Adrenal gland (tissue), 5 donors: ENCODE data around the gene ST6GALNAC3.

Experiments
- POLR2A ChIP-seq, 2 donors: fragments of 450-650 bp; IDR thresholded peaks; one replicate each; pipeline ENCODE4 v1.6.1; 2017; ENCODE audit warnings: antibody characterized with exemption in 2 of 2, mild to moderate bottlenecking in 2 of 2, moderate library complexity in 1 of 2
- TF ChIP-seq, protein P1 (sequence below), 6 experiments: fragments of 450-650 bp in 4 of 6; fragments of 200-600 bp in 2 of 6; sonication (generic) in 1 of 6; IDR thresholded peaks; 1 replicate in 5 of 6; 2 replicates in 1 of 6; pipeline versions ENCODE4 v1.5.1 to v1.8.0; 2016 to 2021; ENCODE audit warnings: antibody characterized with exemption in 6 of 6, mild to moderate bottlenecking in 2 of 6, moderate library complexity in 1 of 6
- donor health status: DM: no; HTN: no; CAD: no.

DNA sequence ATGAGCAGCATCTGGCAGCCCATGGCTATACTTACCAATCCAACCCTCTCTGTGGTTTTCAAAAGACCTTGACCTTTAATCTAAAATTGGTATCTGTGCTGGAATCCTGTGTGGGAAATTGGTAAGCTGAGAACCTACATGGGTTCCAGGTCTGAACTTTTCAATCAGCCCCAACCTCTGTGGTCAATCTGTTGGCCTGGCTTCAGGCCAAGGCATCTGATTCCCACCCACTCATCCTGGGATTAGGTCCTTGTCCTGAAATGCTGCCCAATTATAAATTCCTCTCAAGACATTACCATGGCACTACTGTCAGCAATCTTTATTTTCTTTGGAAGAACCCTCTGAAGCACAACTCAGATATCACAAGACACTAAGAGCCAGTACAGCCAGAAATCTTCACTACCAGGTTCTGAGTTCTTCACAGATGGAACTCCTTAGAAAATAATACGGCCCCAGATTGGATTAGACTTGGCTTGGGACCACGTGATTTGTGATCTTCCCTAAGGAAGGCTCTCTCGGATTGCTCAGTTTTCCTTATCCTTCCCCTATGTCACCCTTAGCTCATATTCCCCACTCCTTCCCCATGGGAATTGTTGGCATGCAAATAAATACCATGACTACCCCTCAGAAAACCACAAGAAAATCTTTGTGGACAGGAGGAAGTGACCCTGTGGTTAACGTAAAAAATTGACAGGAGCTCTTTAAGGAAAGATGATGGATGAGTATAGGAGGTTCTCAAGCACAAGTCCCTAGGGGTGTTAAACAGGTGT lies 584.8 kb downstream of the ST6GALNAC3 start:
- TF ChIP-seq, protein P1, sequence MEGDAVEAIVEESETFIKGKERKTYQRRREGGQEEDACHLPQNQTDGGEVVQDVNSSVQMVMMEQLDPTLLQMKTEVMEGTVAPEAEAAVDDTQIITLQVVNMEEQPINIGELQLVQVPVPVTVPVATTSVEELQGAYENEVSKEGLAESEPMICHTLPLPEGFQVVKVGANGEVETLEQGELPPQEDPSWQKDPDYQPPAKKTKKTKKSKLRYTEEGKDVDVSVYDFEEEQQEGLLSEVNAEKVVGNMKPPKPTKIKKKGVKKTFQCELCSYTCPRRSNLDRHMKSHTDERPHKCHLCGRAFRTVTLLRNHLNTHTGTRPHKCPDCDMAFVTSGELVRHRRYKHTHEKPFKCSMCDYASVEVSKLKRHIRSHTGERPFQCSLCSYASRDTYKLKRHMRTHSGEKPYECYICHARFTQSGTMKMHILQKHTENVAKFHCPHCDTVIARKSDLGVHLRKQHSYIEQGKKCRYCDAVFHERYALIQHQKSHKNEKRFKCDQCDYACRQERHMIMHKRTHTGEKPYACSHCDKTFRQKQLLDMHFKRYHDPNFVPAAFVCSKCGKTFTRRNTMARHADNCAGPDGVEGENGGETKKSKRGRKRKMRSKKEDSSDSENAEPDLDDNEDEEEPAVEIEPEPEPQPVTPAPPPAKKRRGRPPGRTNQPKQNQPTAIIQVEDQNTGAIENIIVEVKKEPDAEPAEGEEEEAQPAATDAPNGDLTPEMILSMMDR (IDR thresholded peaks at IDR 0.05): no peak
- no peak for TF ChIP-seq POLR2A (IDR thresholded peaks at IDR 0.05)
